Right lobe of liver (tissue), 4 donors: ENCODE measurements around the gene LIMK2.

Source experiments
- CTCF ChIP-seq, 4 donors: fragments of 200-600 bp in 3 of 4; fragments of 450-650 bp in 1 of 4; IDR thresholded peaks; one replicate each; pipeline versions ENCODE4 v1.5.1 to v1.8.0; 2016 to 2022; ENCODE audit warnings: antibody characterized with exemption in 4 of 4, mild to moderate bottlenecking in 2 of 4
- POLR2A ChIP-seq: fragments of 450-650 bp; IDR thresholded peaks from one replicate; pipeline ENCODE4 v1.6.1; 2017; ENCODE audit warnings: antibody characterized with exemption, mild to moderate bottlenecking
- donor health status: DM: no; HTN: no; CAD: no.
- donor health status: DM: no; HTN: no; CAD: no.
- donor health status: DM: no; HTN: yes; CAD: no.

- TF ChIP-seq CTCF (IDR thresholded peaks at IDR 0.05) (no peak), POLR2A (no peak)
Measured at GRCh38 chr22:31282748-31283468, 70.8 kb downstream of the LIMK2 start.
